Central memory CD8-positive, alpha-beta T cell (primary cell): Measurements from ENCODE around the gene RAB40B.

Source experiments
- ATAC-seq: fragments of 150-1000 bp; cut with Tn5 transposase; replicated peaks from 2 replicates; pipeline ENCODE4 v1.10.0; 2022; ENCODE audit warnings: mild to moderate bottlenecking, moderate FRiP score, moderate number of reproducible peaks; ENCODE audit not compliant: poor library complexity, severe bottlenecking; ENCODE audit errors: extremely low read depth
- DNase-seq, 2 donors: peaks; one replicate each; pipeline ENCODE4 v3.0.0; 2021; ENCODE audit warnings: low spot score in 2 of 2
- H3K27ac Mint-ChIP-seq: one replicate; pipeline ENCODE4 v1.8.0; 2022; ENCODE audit warnings: low read depth, mild to moderate bottlenecking, moderate library complexity, mixed read lengths
- H3K27me3 Mint-ChIP-seq: one replicate; pipeline ENCODE4 v1.8.0; 2022; ENCODE audit warnings: mixed read lengths
- H3K36me3 Mint-ChIP-seq: one replicate; pipeline ENCODE4 v1.8.0; 2022; ENCODE audit warnings: mild to moderate bottlenecking, moderate library complexity, mixed read lengths; ENCODE audit not compliant: insufficient read depth
- H3K4me1 Mint-ChIP-seq: one replicate; pipeline ENCODE4 v1.8.0; 2022; ENCODE audit warnings: mixed read lengths
- H3K4me3 Mint-ChIP-seq: one replicate; pipeline ENCODE4 v1.8.0; 2022; ENCODE audit warnings: mild to moderate bottlenecking, moderate library complexity, mixed read lengths
- H3K9me3 Mint-ChIP-seq: one replicate; pipeline ENCODE4 v1.8.0; 2022; ENCODE audit warnings: mixed read lengths

RAB40B gene

GRCh38 chr17:82619211-82619610 is 79.3 kb downstream of the RAB40B start:
- Mint-ChIP-seq H3K36me3 (peaks cover 91% of the 10 kb centered on the region), H3K4me1 (no peaks in the 10 kb centered on the region), H3K27ac (peak overlapping the region; percentile 10), H3K9me3 (no peaks in the 10 kb centered on the region), H3K27me3 (no peaks in the 10 kb centered on the region), H3K4me3 (no peak overlapping the region)
- no peak for ATAC-seq
- DNase-seq, result no peak

- Mint-ChIP-seq H3K4me3 (no peak overlapping the region), H3K9me3 (no peaks in the 10 kb centered on the region), H3K4me1 (no peaks in the 10 kb centered on the region), H3K36me3 (peaks cover 67% of the 10 kb centered on the region), H3K27me3 (no peaks in the 10 kb centered on the region), H3K27ac (no peak overlapping the region)
- DNase-seq (no peak), ATAC-seq (no peak)
Observed at GRCh38 chr17:82616021-82616711, 82.3 kb downstream of the RAB40B start.

- no peak overlapping the region for H3K27ac Mint-ChIP-seq
- no peak overlapping the region for H3K4me3 Mint-ChIP-seq
- H3K36me3 Mint-ChIP-seq, result peaks cover 62% of the 10 kb centered on the region
Observed at GRCh38 chr17:82615084-82616020, 83.1 kb downstream of the RAB40B start.

GRCh38 chr17:82614095-82614631 is 84.3 kb downstream of the RAB40B start:
- Mint-ChIP-seq H3K4me1 (no peaks in the 10 kb centered on the region), H3K36me3 (peaks cover 54% of the 10 kb centered on the region), H3K9me3 (no peaks in the 10 kb centered on the region), H3K27me3 (no peaks in the 10 kb centered on the region), H3K4me3 (no peak overlapping the region), H3K27ac (no peak overlapping the region)
- no peak for DNase-seq
- no peak for ATAC-seq

More at GRCh38 chr17:82615084-82616020, 83.1 kb downstream of the RAB40B start:
- no peak for ATAC-seq
- Mint-ChIP-seq H3K4me1 (no peaks in the 10 kb centered on the region), H3K9me3 (no peaks in the 10 kb centered on the region), H3K27me3 (no peaks in the 10 kb centered on the region)
- no peak for DNase-seq

- Mint-ChIP-seq H3K4me1 (no peaks in the 10 kb centered on the region), H3K4me3 (no peak overlapping the region), H3K9me3 (no peaks in the 10 kb centered on the region), H3K36me3 (peaks cover 52% of the 10 kb centered on the region), H3K27ac (no peak overlapping the region), H3K27me3 (no peaks in the 10 kb centered on the region)
- ATAC-seq (no peak), DNase-seq (no peak)
Observed at GRCh38 chr17:82613283-82614094, 85.0 kb downstream of the RAB40B start.

GRCh38 chr17:82611140-82612058 is 87.1 kb downstream of the RAB40B start:
- peaks cover 41% of the 10 kb centered on the region for H3K36me3 Mint-ChIP-seq
- H3K9me3 Mint-ChIP-seq, result no peaks in the 10 kb centered on the region
- no peak overlapping the region for H3K4me3 Mint-ChIP-seq
- no peak overlapping the region for H3K27ac Mint-ChIP-seq
- no peak for ATAC-seq
- no peaks in the 10 kb centered on the region for H3K27me3 Mint-ChIP-seq
- H3K4me1 Mint-ChIP-seq, result no peaks in the 10 kb centered on the region
- DNase-seq, result no peak

- Mint-ChIP-seq H3K27ac (peak overlapping the region; percentile 0), H3K27me3 (no peaks in the 10 kb centered on the region), H3K4me3 (no peak overlapping the region), H3K36me3 (peaks cover 40% of the 10 kb centered on the region), H3K9me3 (no peaks in the 10 kb centered on the region), H3K4me1 (no peaks in the 10 kb centered on the region)
- DNase-seq, result no peak
- no peak for ATAC-seq
Observed at GRCh38 chr17:82609655-82610054, 88.8 kb downstream of the RAB40B start.

GRCh38 chr17:82608816-82609215 is 89.7 kb downstream of the RAB40B start:
- H3K27me3 Mint-ChIP-seq, result no peaks in the 10 kb centered on the region
- ATAC-seq, result no peak
- DNase-seq, result no peak
- no peak overlapping the region for H3K4me3 Mint-ChIP-seq
- H3K9me3 Mint-ChIP-seq, result no peaks in the 10 kb centered on the region
- H3K4me1 Mint-ChIP-seq, result peaks cover 8% of the 10 kb centered on the region
- peaks cover 40% of the 10 kb centered on the region for H3K36me3 Mint-ChIP-seq
- peak overlapping the region; percentile 0 for H3K27ac Mint-ChIP-seq

- no peaks in the 10 kb centered on the region for H3K27me3 Mint-ChIP-seq
- ATAC-seq (no peak), DNase-seq (no peak)
- peaks cover 59% of the 10 kb centered on the region for H3K36me3 Mint-ChIP-seq
- peaks cover 9% of the 10 kb centered on the region for H3K4me1 Mint-ChIP-seq
- no peaks in the 10 kb centered on the region for H3K9me3 Mint-ChIP-seq
- H3K4me3 Mint-ChIP-seq, result no peak overlapping the region
- no peak overlapping the region for H3K27ac Mint-ChIP-seq
Observed at GRCh38 chr17:82605939-82606600, 92.4 kb downstream of the RAB40B start.
